ENCODE data around the gene WNK1. TPM values are rescaled to one million over a fixed set of nuclear protein-coding genes. Genes with fewer than 3 reads are reported as not detected.

WNK1 gene
- total RNA-seq, 1 donor from 2014 or later: 333 TPM

DNA sequence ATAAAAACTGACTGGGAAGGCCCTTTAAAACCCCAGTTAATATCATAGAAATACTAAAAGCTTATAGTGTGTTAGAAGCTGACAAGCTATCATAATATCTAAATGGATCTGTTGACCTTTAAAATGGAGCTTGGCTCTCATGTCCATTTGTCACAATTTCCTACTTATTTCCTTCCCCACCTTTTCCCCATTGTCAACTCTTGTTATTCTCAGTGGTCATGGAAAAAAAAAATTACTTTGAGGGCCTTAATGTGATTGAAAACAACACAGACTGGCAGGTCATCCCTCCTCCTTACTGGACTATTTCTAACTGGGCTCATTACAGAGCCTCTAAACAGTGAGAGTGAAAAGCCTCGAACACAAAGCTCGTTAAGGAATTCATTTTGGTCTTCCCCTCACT lies 13.7 kb upstream of the WNK1 start:
- intact Hi-C loops (cut with micrococcal nuclease): no loop called here
- no peak for DNase-seq
- ATAC-seq: peak; percentile 27

DNA sequence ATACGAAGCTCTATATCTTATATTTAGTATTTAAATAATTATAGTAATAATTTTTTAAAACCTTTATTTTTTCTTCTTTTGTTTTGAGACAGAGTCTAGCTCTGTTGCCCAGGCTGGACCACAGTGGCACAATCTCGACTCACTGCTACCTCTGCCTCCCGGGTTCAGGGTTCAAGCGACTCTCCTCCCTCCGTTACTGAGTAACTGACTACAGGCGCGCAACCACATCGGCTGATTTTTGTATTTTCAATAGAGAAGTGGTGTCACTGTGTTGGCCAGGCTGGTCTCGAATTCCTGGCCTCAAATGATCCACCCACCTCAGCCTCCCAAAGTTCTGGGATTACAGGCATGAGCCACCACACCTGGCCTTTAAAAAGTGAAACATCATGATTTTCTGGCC lies 13.0 kb upstream of the WNK1 start:
- intact Hi-C loops (cut with micrococcal nuclease): no loop called here
- no peak for ATAC-seq

DNA sequence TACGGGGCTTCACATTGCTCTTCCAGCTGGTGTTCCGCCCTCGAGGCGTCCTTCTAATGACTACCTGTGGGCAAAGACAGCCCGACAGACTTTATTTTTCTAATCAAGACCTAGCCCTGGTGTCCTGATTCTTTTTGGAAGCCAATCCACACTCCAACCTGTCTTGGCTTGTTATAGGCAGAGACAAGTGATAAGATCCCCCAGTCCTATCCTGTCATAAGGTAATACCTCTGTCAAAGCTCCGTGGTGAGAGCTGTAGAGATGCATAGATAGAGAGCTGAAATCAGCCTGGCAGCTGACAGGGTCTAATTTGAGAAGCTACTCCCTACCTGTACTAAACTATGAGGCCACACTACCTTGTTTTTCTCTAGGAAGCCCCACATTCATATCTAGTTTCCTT lies 11.5 kb upstream of the WNK1 start:
- no peak for DNase-seq
- intact Hi-C loops (cut with micrococcal nuclease): no loop called here
- ATAC-seq: no peak

More for the DNA sequence above, 13.0 kb upstream of the WNK1 start:
- no peak for DNase-seq

DNA sequence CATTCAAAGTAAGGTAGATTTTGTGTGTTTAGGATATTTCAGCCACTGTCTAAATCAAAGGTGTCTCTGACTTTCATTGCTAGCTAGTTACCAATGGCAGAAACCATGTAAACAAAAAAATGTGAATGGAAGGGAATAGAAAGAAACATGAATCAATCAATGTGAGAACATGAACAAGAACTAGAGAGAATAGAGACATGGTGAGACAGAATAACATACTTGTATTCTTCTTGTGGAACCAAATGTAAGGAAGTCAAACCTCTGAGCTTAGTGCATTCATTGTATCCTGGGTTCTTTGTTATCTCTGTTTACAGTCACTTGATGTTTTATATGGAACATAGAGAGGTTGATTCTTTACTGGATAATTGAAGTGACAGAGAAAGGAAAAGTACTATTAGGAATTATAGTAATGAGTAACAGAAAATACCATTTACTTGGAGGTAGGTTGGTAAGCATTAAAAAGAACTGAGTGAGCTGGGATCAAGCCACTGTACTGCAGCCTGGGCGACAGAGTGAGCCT lies 2.6 kb upstream of the WNK1 start:
- ATAC-seq: no peak
- intact Hi-C loops (cut with micrococcal nuclease): loop anchor here (5.0 to 10.0 kb wide), 3 partner anchors 65 to 173 kb away; no protein-coding TSS in a partner anchor
- no peak for DNase-seq

DNA sequence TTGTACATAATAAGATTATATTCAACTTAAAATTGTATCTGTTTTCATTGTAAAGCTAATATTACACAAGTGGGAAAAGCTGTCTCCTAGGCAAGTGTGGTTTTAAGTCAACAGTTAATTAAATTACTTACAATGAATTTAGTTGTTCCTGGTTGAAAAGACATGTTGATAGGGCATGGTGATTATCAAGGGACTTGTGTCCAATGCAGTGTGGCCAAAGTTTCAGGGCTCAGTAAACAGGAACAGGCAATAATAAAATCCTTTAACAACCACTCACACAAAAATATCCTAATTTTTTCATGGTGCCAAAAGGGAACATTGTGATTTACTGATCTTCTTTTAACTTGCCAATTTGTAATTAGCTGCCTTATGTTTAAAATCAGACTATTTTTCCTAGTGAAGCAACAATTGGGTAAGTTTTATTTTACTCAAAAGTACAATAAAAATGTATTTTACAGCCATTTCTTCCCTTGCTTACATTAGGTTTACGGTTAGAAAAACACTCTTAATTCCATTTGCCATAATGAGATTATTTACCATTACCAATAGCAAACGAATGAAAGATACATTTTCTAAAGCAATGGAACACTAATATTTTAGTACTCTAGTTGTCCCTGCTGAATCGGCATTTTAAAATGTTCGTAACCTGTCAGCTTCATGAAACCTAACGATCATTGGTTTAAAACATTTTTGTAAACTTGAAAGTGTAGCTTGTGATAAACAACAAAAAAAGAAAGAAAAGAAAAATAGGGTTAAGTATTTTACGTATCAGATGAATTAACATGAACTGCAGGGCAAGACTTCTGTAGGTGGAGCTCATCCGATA lies 1.8 kb upstream of the WNK1 start:
- DNase-seq (no peak), ATAC-seq (no peak)
- intact Hi-C loops (cut with micrococcal nuclease): loop anchor here (5.0 to 10.0 kb wide), 3 partner anchors 64 to 173 kb away; no protein-coding TSS in a partner anchor

DNA sequence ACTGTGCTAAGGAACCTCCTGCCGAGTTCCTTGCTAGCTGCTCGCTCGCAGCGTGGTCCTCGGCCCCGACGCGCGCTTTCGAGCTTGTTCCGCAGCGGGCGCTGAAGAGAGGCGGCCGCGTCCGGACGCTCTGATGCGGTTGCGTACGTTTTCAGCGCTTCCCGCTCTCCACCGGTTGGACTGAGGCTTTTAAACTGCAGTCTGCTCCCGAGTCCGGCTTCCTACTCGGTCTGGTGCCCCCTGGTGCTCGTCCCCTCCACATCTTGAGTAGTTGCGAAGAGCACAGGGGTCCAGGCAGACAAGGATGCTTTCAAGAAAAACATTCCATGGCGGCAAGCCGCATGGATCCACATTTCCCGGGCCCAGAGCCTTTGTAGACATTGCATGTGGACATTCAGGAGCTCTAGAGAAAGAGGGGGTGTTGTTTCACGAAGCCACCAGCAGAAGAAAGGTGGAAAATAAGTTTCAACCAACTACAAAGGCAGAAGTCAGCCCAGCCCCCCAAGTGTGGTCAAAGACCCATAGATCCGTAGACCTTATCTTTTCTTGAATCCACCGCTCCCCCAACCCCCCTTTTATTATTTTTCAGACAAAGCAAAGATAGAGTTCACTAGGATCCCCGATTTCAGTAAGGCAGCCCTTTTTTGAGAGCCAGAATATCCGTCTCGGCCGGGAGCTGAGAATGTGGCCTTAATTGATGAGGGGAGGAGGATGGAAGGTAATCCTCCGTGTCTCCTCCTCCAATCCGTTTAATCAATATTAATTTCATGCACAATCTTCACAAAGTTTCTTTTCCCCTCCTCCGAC lies 984 bp upstream of the WNK1 start:
- DNase-seq (peak; percentile 96), ATAC-seq (peak; percentile 70)
- intact Hi-C loops (cut with micrococcal nuclease): loop anchor here (5.0 to 10.0 kb wide), 3 partner anchors 63 to 174 kb away; no protein-coding TSS in a partner anchor

DNA sequence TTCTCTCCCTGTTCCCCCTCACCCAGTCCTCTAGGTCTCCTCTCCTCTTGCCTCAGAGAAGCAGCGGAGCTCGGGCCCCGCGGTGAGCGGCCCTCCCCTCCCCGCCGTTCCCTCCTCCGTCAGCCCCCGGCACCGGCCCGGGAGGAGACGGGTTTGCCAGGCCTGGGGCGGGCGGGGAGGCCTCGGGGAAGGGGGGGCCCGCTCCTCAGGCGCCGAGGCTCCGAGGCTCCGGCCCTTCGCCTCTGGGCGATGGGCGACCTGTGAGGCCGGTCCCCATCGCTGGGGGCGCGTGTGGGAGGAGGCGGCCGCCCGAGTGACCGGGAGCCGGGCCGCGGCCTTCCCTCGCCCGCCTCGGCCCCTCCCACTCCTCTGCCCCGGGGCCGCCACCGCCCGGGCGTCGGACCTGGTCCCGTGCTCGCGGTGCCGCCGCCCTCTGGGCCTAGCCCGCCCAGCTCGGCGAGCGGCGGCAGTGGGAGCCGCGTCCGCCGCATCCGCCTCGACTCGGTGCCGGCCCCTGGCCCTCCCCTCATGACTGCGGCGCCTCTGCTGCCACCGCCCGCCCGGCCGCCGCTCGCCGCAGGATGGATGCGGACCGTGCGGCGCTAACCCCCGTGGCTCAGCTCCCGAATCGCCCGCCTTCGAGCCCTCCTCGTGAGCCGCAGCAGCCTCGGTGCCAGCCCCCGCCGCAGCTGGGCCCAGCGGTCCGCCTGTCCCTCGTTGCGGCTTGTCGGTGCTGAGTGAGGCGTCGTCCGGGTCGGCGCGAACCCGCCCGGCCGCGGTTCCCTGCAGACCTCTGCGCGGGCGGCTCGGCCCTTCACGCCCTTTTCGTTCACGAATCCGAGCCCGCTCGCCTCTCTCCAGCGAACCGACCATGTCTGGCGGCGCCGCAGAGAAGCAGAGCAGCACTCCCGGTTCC lies 574 bp downstream of the WNK1 start:
- intact Hi-C loops (cut with micrococcal nuclease): loop anchor here (5.0 to 10.0 kb wide), 3 partner anchors 62 to 176 kb away; no protein-coding TSS in a partner anchor
- DNase-seq: peak; percentile 77
- peak; percentile 66 for ATAC-seq

DNA sequence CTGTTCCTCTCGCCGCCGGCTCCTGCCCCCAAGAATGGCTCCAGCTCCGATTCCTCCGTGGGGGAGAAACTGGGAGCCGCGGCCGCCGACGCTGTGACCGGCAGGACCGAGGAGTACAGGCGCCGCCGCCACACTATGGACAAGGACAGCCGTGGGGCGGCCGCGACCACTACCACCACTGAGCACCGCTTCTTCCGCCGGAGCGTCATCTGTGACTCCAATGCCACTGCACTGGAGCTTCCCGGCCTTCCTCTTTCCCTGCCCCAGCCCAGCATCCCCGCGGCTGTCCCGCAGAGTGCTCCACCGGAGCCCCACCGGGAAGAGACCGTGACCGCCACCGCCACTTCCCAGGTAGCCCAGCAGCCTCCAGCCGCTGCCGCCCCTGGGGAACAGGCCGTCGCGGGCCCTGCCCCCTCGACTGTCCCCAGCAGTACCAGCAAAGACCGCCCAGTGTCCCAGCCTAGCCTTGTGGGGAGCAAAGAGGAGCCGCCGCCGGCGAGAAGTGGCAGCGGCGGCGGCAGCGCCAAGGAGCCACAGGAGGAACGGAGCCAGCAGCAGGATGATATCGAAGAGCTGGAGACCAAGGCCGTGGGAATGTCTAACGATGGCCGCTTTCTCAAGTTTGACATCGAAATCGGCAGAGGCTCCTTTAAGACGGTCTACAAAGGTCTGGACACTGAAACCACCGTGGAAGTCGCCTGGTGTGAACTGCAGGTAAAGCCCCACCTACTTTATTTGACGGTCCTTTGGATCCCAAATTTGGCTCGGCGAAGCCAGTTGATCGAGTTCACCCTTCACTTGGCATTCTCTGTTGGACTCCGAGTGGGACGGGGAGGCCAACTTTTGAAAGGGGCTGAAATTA lies 1.5 kb downstream of the WNK1 start:
- ATAC-seq (peak; percentile 4), DNase-seq (peak; percentile 70)
- intact Hi-C loops (cut with micrococcal nuclease): loop anchor here (5.0 to 10.0 kb wide), 3 partner anchors 61 to 177 kb away; no protein-coding TSS in a partner anchor

DNA sequence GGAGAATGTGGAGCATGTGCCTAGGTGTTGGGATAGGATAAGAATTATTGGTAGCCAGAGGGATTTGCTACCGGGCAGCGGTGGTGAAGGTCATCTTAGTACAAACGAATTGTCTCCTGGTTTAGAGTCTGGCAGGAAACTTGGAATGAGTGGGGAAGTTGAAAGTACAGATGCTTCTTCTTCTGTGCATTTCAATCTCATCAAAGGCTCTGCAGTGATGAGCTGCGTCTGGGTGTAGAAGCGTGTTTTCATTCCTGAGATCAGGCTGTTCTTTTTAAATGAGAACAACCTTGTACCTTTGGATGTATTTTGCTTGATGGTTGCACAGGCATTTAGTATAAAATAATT lies 2.1 kb downstream of the WNK1 start:
- intact Hi-C loops (cut with micrococcal nuclease): loop anchor here (5.0 to 10.0 kb wide), 3 partner anchors 60 to 177 kb away; no protein-coding TSS in a partner anchor
- ATAC-seq: no peak
- DNase-seq: no peak

DNA sequence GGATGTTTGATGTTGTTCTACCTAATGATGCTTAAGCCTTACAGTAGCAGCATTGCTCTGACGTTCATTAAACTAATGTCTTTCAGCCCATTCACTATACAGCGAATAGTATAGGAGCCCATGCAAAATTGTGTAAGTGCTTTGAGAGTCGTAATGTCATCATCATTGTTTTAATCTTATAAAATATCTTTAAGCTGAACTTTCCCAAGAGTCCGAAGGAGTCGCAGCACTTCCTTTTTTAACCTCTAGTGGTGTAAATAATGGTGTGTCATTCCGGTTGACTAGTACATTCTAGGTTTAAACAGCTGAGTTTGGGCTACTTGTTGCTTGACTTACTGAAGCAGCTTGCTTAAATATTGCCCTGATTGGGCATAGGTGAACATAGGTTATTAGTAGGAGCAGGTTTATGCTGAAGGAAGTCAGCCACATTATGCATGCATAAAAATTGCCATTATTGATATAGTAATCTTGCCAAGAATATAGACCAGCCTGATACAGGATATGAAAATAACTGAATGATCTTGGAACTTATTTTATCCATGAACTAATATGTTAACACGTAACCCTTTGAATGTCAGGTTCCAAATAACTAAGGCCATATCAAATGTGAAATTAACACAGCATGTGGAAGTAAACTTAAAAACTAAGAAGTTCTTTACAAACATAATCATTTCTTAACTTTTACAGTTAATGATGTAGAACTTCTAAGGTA lies 2.6 kb downstream of the WNK1 start:
- DNase-seq (no peak), ATAC-seq (no peak)
- intact Hi-C loops (cut with micrococcal nuclease): loop anchor here (5.0 to 10.0 kb wide), 3 partner anchors 60 to 178 kb away; no protein-coding TSS in a partner anchor

DNA sequence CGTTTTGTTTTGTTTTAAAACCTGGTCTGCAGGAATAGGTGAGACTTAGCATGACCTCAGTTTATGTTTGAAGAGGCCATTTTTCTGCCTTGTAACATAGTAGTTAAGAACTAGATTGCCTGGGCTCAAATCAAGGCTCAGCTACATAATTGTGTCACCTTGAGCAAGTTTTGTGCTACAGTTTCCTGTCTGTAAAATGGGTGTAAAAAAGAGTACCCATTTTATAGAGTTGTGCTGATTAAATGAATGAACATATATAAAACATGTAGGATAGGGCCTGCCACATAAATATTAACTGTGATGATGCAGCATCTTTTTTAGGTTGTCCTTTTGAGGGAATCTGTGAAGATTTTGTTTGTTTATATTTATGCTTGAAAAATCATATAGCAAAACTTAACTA lies 7.2 kb downstream of the WNK1 start:
- ATAC-seq (no peak), DNase-seq (no peak)
- intact Hi-C loops (cut with micrococcal nuclease): loop anchor here (10.0 kb wide), 2 partner anchors 55 to 115 kb away; no protein-coding TSS in a partner anchor

DNA sequence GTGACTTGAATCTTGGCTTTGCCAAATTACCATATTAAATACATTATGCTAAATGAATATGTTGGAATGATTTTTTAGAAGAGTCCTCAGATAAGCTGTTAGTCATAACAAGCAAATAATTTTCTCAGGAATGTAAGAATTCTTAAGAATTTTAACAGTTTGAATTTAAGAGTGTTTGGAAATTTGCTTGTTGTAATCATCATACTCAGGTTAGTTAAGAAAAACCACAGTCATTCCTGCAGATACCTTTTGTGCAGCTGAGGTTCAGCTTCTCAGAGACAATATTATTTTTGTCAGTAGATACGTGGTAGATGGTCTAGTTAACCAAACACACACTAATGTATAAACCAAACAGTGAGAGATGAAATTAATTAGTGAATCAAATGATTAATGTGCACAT lies 8.9 kb downstream of the WNK1 start:
- intact Hi-C loops (cut with micrococcal nuclease): no loop called here
- no peak for ATAC-seq
- DNase-seq: no peak

DNA sequence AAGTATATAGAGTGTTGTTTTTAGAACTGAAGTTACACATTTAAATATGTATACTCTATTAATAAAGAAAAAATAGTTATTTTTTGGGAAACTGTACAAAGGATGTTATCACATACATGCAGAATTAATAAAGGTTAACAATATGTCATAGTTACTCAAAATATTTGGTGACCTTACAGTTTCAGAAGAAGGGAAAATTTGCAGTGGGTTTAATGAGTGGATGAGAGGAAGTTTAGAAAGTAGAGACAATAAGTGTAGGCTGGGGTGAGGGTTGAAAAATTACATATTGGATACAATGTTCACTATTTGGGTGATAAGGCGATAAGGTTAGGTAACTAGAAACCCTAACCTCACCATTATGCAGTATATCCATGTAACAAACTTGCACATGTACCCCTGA lies 13.5 kb downstream of the WNK1 start:
- no peak for ATAC-seq
- intact Hi-C loops (cut with micrococcal nuclease): no loop called here
- DNase-seq: no peak

DNA sequence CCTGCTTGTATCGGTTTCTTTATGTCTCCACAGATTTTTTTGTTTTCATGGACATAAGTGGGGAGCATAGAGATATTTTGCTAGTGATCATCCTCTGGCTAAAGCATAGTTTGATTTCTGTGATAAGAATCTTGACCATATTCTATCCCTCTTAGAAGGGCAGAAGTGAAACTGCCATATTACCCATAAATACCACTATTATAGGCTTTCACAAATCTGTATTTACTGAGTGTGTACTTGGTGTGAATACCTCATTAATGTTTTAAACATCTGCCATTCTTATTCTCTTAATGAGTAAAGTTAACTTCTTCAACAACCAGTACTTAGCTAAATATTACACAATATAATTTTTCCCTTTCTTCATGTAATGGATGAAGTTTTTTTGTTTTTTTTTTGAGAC lies 16.1 kb downstream of the WNK1 start:
- intact Hi-C loops (cut with micrococcal nuclease): no loop called here
- ATAC-seq: no peak
- no peak for DNase-seq

DNA sequence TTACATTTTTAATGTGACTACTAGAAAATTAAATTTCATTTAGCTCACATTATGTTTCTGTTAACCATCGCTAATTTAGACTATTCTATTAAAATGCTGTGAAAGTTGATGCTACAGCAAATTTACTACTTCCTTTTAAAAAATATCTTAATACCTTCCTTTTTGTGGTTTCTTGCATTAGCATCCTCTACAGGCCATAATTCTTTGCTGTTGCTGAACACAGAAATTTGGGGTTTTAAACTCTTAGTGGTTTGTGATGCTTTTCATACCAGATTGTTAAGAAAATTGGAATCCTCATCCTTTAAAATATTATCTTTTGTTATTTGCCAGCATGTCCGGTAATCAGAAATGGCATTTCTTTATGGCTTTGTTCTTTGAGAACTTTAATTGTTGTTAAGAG lies 18.1 kb downstream of the WNK1 start:
- no peak for ATAC-seq
- DNase-seq: no peak
- intact Hi-C loops (cut with micrococcal nuclease): no loop called here

DNA sequence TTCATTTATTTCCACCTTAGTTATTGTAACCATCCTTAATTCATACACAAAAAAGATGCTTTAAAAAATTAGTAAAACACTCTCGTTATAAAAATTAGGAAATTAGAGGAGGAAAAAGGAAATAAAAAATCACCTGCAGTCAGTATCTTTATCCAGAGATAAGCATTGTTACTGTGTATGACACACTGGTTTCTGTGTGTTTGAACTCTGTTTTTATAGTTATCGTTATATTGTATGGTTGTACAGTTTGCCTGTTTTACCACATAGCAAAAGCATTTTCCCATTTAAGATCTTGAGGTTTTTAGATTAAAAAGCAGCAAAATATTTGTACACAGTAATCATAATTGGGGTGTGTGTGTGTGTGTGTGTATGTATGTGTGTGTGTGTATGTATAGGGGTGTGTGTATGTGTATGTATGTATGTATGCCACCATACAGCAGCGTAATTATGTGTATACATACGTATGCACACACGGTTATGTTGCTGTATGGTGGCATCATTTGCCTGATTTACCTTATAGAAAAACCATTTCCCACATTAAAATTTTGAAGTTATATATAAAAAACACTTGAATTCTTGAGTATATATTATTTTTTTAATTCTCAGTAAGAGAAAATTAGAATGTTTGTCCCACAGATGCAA lies 19.8 kb downstream of the WNK1 start:
- no peak for ATAC-seq
- intact Hi-C loops (cut with micrococcal nuclease): no loop called here
- no peak for DNase-seq

Data from left ventricle myocardium superior (tissue), 1 donor.